ENCODE measurements around the gene BYSL. TPM values are rescaled to one million over a fixed set of nuclear protein-coding genes. Genes with fewer than 3 reads are reported as not detected.

The BYSL gene
- total RNA-seq, 1 experiment from 2014 or later, result 50.8 TPM

DNA sequence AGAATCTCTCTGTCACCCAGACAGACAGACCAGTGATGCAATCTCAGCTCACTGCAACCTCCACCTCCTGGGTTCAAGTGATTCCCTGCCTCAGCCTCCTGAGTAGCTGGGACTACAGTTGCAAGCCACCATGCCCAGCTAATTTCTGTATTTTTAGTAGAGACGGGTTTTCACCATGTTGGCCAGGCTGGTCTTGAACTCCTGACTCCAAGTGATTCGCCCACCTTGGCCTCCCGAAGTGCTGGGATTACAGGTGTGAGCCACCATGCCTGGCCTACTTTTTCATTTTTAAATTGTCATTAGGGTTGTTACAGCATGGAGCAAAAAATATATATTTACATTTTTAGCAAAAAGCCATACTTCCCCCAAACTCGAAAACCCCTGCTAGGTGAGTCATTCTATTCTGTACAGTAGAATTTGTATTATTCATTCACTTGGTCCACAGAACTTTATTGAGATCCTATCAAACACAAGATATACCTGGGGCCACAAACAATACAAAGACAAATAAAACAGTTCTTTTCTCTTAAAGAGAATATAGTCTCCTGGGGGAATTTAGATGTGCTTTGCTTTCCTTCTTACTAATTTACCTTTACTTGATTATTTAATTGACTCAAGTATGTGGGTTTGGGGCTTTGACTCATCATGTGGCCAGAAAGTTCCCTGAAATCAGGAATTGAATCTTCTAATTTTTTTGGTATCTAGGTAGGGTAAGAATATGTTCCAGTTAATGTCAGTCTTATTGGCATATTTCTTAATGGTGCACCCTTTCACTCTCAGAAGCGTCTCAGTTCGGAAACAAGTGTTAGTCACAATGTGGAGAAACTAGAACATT lies 36.9 kb downstream of the BYSL start:
- ChIA-PET CTCF (interaction anchor here (0.6 kb wide), 1 partner anchor 12 kb away, joined by 3 read pairs; no protein-coding TSS in a partner anchor), POLR2A (no interaction called here)
- no peak for ATAC-seq
- Mint-ChIP-seq H3K27me3 (ENCODE audit: low read depth) (no peaks in the 10 kb centered on the region; the same call in 1 of the 2 replicates), H3K4me1 (peaks cover 8% of the 10 kb centered on the region), H3K27ac (no peak overlapping the region), H3K4me3 (no peak overlapping the region), H3K36me3 (no peaks in the 10 kb centered on the region), H3K9me3 (no peaks in the 10 kb centered on the region)
- TF ChIP-seq OVOL2 (CRISPR knock-in tag; IDR thresholded peaks at IDR 0.05; ENCODE audit: borderline replicate concordance), result no peak
- TF ChIP-seq, protein P1, sequence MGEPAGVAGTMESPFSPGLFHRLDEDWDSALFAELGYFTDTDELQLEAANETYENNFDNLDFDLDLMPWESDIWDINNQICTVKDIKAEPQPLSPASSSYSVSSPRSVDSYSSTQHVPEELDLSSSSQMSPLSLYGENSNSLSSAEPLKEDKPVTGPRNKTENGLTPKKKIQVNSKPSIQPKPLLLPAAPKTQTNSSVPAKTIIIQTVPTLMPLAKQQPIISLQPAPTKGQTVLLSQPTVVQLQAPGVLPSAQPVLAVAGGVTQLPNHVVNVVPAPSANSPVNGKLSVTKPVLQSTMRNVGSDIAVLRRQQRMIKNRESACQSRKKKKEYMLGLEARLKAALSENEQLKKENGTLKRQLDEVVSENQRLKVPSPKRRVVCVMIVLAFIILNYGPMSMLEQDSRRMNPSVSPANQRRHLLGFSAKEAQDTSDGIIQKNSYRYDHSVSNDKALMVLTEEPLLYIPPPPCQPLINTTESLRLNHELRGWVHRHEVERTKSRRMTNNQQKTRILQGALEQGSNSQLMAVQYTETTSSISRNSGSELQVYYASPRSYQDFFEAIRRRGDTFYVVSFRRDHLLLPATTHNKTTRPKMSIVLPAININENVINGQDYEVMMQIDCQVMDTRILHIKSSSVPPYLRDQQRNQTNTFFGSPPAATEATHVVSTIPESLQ (CRISPR knock-in tag; IDR thresholded peaks at IDR 0.05), result no peak
- TF ChIP-seq, protein P2, sequence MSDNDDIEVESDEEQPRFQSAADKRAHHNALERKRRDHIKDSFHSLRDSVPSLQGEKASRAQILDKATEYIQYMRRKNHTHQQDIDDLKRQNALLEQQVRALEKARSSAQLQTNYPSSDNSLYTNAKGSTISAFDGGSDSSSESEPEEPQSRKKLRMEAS (CRISPR knock-in tag; IDR thresholded peaks at IDR 0.05), result no peak
- TF ChIP-seq, protein P3, sequence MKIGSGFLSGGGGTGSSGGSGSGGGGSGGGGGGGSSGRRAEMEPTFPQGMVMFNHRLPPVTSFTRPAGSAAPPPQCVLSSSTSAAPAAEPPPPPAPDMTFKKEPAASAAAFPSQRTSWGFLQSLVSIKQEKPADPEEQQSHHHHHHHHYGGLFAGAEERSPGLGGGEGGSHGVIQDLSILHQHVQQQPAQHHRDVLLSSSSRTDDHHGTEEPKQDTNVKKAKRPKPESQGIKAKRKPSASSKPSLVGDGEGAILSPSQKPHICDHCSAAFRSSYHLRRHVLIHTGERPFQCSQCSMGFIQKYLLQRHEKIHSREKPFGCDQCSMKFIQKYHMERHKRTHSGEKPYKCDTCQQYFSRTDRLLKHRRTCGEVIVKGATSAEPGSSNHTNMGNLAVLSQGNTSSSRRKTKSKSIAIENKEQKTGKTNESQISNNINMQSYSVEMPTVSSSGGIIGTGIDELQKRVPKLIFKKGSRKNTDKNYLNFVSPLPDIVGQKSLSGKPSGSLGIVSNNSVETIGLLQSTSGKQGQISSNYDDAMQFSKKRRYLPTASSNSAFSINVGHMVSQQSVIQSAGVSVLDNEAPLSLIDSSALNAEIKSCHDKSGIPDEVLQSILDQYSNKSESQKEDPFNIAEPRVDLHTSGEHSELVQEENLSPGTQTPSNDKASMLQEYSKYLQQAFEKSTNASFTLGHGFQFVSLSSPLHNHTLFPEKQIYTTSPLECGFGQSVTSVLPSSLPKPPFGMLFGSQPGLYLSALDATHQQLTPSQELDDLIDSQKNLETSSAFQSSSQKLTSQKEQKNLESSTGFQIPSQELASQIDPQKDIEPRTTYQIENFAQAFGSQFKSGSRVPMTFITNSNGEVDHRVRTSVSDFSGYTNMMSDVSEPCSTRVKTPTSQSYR (CRISPR knock-in tag; IDR thresholded peaks at IDR 0.05), result no peak
- TF ChIP-seq KAT7 (CRISPR knock-in tag; IDR thresholded peaks at IDR 0.05; ENCODE audit: borderline replicate concordance), result no peak
- TF ChIP-seq ZNF263 (CRISPR knock-in tag; IDR thresholded peaks at IDR 0.05; ENCODE audit: low read depth), result no peak
- TF ChIP-seq, protein P4, sequence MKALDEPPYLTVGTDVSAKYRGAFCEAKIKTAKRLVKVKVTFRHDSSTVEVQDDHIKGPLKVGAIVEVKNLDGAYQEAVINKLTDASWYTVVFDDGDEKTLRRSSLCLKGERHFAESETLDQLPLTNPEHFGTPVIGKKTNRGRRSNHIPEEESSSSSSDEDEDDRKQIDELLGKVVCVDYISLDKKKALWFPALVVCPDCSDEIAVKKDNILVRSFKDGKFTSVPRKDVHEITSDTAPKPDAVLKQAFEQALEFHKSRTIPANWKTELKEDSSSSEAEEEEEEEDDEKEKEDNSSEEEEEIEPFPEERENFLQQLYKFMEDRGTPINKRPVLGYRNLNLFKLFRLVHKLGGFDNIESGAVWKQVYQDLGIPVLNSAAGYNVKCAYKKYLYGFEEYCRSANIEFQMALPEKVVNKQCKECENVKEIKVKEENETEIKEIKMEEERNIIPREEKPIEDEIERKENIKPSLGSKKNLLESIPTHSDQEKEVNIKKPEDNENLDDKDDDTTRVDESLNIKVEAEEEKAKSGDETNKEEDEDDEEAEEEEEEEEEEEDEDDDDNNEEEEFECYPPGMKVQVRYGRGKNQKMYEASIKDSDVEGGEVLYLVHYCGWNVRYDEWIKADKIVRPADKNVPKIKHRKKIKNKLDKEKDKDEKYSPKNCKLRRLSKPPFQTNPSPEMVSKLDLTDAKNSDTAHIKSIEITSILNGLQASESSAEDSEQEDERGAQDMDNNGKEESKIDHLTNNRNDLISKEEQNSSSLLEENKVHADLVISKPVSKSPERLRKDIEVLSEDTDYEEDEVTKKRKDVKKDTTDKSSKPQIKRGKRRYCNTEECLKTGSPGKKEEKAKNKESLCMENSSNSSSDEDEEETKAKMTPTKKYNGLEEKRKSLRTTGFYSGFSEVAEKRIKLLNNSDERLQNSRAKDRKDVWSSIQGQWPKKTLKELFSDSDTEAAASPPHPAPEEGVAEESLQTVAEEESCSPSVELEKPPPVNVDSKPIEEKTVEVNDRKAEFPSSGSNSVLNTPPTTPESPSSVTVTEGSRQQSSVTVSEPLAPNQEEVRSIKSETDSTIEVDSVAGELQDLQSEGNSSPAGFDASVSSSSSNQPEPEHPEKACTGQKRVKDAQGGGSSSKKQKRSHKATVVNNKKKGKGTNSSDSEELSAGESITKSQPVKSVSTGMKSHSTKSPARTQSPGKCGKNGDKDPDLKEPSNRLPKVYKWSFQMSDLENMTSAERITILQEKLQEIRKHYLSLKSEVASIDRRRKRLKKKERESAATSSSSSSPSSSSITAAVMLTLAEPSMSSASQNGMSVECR (CRISPR knock-in tag; IDR thresholded peaks at IDR 0.05; ENCODE audit: borderline replicate concordance), result no peak
- no peak for DNase-seq (ENCODE audit: low spot score)

DNA sequence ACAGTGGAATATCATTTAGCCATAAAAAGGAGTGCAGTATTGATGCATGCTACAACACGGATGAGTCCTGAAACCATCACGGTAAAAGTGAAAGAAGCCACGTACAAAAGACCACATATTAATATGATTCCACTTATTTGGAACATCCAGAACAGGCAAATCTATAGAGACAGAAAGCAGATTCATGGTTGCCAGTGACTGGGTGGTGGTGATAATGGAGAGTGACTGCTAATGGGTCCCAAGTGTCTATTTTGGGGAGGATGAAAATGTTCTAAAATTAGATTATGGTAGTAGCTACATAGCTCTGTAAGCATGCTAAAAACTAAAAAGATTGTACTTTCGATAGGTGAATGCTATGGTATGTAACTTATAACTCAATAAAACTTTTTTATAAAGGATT lies 38.7 kb downstream of the BYSL start:
- Mint-ChIP-seq H3K36me3 (no peaks in the 10 kb centered on the region), H3K27me3 (ENCODE audit: low read depth) (no peaks in the 10 kb centered on the region; the same call in 1 of the 2 replicates), H3K9me3 (no peaks in the 10 kb centered on the region), H3K4me3 (no peak overlapping the region), H3K27ac (no peak overlapping the region), H3K4me1 (peaks cover 21% of the 10 kb centered on the region)
- no peak for ATAC-seq
- ChIA-PET CTCF (interaction anchor here (1.1 to 1.7 kb wide), 2 partner anchors 23 to 39 kb away, joined by 3 to 5 read pairs; partner anchors contain the start of genes BYSL and MED20), POLR2A (interaction anchor here (0.7 kb wide), 1 partner anchor 159 kb away, joined by 3 read pairs; no protein-coding TSS in a partner anchor)
- DNase-seq (ENCODE audit: low spot score), result no peak
- no peak for TF ChIP-seq SMAD3 (CRISPR knock-in tag; IDR thresholded peaks at IDR 0.05; ENCODE audit: borderline replicate concordance)
- no peak for TF ChIP-seq OVOL2 (CRISPR knock-in tag; IDR thresholded peaks at IDR 0.05; ENCODE audit: borderline replicate concordance)
- TF ChIP-seq, protein P5, sequence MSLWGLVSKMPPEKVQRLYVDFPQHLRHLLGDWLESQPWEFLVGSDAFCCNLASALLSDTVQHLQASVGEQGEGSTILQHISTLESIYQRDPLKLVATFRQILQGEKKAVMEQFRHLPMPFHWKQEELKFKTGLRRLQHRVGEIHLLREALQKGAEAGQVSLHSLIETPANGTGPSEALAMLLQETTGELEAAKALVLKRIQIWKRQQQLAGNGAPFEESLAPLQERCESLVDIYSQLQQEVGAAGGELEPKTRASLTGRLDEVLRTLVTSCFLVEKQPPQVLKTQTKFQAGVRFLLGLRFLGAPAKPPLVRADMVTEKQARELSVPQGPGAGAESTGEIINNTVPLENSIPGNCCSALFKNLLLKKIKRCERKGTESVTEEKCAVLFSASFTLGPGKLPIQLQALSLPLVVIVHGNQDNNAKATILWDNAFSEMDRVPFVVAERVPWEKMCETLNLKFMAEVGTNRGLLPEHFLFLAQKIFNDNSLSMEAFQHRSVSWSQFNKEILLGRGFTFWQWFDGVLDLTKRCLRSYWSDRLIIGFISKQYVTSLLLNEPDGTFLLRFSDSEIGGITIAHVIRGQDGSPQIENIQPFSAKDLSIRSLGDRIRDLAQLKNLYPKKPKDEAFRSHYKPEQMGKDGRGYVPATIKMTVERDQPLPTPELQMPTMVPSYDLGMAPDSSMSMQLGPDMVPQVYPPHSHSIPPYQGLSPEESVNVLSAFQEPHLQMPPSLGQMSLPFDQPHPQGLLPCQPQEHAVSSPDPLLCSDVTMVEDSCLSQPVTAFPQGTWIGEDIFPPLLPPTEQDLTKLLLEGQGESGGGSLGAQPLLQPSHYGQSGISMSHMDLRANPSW (CRISPR knock-in tag; conservative IDR thresholded peaks at IDR 0.05; ENCODE audit: low read depth), result no peak
- no peak for TF ChIP-seq ZNF138 (CRISPR knock-in tag; conservative IDR thresholded peaks at IDR 0.05)
- TF ChIP-seq, protein P6, sequence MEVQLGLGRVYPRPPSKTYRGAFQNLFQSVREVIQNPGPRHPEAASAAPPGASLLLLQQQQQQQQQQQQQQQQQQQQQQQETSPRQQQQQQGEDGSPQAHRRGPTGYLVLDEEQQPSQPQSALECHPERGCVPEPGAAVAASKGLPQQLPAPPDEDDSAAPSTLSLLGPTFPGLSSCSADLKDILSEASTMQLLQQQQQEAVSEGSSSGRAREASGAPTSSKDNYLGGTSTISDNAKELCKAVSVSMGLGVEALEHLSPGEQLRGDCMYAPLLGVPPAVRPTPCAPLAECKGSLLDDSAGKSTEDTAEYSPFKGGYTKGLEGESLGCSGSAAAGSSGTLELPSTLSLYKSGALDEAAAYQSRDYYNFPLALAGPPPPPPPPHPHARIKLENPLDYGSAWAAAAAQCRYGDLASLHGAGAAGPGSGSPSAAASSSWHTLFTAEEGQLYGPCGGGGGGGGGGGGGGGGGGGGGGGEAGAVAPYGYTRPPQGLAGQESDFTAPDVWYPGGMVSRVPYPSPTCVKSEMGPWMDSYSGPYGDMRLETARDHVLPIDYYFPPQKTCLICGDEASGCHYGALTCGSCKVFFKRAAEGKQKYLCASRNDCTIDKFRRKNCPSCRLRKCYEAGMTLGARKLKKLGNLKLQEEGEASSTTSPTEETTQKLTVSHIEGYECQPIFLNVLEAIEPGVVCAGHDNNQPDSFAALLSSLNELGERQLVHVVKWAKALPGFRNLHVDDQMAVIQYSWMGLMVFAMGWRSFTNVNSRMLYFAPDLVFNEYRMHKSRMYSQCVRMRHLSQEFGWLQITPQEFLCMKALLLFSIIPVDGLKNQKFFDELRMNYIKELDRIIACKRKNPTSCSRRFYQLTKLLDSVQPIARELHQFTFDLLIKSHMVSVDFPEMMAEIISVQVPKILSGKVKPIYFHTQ (CRISPR knock-in tag; IDR thresholded peaks at IDR 0.05), result no peak
- TF ChIP-seq ZNF232 (CRISPR knock-in tag; IDR thresholded peaks at IDR 0.05), result no peak
- TF ChIP-seq RELA (CRISPR knock-in tag; IDR thresholded peaks at IDR 0.05; ENCODE audit: borderline replicate concordance), result no peak
- no peak for TF ChIP-seq GTF2I (CRISPR knock-in tag; conservative IDR thresholded peaks at IDR 0.05)
- no peak for TF ChIP-seq ZNF263 (CRISPR knock-in tag; IDR thresholded peaks at IDR 0.05; ENCODE audit: low read depth)
- TF ChIP-seq ZBTB21 (CRISPR knock-in tag; IDR thresholded peaks at IDR 0.05; ENCODE audit: borderline replicate concordance), result no peak
- no peak for TF ChIP-seq FOXK1 (CRISPR knock-in tag; IDR thresholded peaks at IDR 0.05)
